Pancreas (tissue), 10 donors: Measurements from ENCODE around the gene RHBDL3. TPM values are rescaled to one million over a fixed set of nuclear protein-coding genes. Genes with fewer than 3 reads are reported as not detected.

Experiments
- ATAC-seq, 4 donors: fragments of 200-7000 bp; cut with Tn5 transposase; one replicate each; pipeline versions ENCODE4 v1.8.0 to v1.9.1; 2020; ENCODE audit warnings: mild to moderate bottlenecking in 4 of 4, moderate library complexity in 4 of 4
- DNase-seq, 6 donors: peaks; one replicate each; pipeline ENCODE4 v3.0.0-alpha.2; 2020
- FAIRE-seq: peaks from 2 replicates; lab custom pipeline; 2012; peaks lifted over from hg19 to GRCh38; lab: Jason Lieb, UNC
- H3K27ac ChIP-seq, 4 donors: fragments of 200-600 bp; sonication (generic); 1 replicate in 3 of 4; 2 replicates in 1 of 4; pipeline versions ENCODE4 v1.5.0 to v1.8.0; 2020
- H3K27me3 ChIP-seq, 4 donors: fragments of 200-600 bp; one replicate each; pipeline ENCODE4 v1.8.0; 2021
- H3K36me3 ChIP-seq, 3 donors: fragments of 200-600 bp; sonication (generic) in 1 of 3; one replicate each; pipeline versions ENCODE4 v1.5.0 to v1.8.0; 2020 to 2021
- H3K4me1 ChIP-seq, 3 donors: fragments of 200-600 bp; one replicate each; pipeline ENCODE4 v1.8.0; 2021
- H3K4me3 ChIP-seq, 4 donors: fragments of 200-600 bp; sonication (generic) in 2 of 4; one replicate each; pipeline versions ENCODE4 v1.5.0 to v1.8.0; 2020 to 2021
- H3K9me3 ChIP-seq, 4 donors: fragments of 200-600 bp; one replicate each; pipeline ENCODE4 v1.8.0; 2021
- WGBS, 2 donors: extraction: QIAGEN DNeasy Blood & Tissue Kit; methylation state at CpG; one replicate each; pipeline ENCODE4 v1.1.7; 2013; 5-methylcytosine and 5-hydroxymethylcytosine counted together
- intact Hi-C, 3 donors: fragments of 100-400 bp; cut with DNase I; formaldehyde crosslinking; loops; one replicate each; pipeline versions ENCODE4 v1.11.1 to v1.14.2; 2022
- polyA plus RNA-seq, 2 donors: library from polyadenylated mRNA; stranded (reverse); fragments of 200-250 nt; gene quantifications; one replicate each; pipeline ENCODE4 v1.2.3, GENCODE V29; 2013
- total RNA-seq, 6 donors: library from RNA; stranded (reverse); fragmentation: NEBNext Ultra II Directional in 4 of 6; extraction: Animal tissue kit (Norgen Biotek cat#: 25700) in 4 of 6; gene quantifications; one replicate each; pipeline versions ENCODE4 v1.2.1 to v1.2.4, GENCODE V29; 2021 to 2023
- TF ChIP-seq, protein P1 (sequence below), 4 donors: fragments of 200-600 bp; sonication (generic) in 3 of 4; IDR thresholded peaks; one replicate each; pipeline versions ENCODE4 v1.5.0 to v1.8.0; 2021; ENCODE audit warnings: antibody characterized with exemption in 4 of 4
- donor health status: healthy with polysubstance abuse.
- donor health status: DM: no; HTN: no; CAD: no; lungs with moderate emphysema.
- donor health status: DM: no; HTN: no; CAD: no.
- donor health status: control.
- donor health status: control.
- donor health status: Bipolar disorder and iron deficiency.
- donor health status: DM: yes; HTN: yes; CAD: no.
- donor health status: DM: no; HTN: no; CAD: no.
- donor health status: DM: no; HTN: no; CAD: no.
- donor health status: DM: yes; HTN: yes; CAD: no.

The RHBDL3 gene
- total and polyA plus RNA-seq, 8 donors = 0.12 to 1.8 (median 0.47) TPM

DNA sequence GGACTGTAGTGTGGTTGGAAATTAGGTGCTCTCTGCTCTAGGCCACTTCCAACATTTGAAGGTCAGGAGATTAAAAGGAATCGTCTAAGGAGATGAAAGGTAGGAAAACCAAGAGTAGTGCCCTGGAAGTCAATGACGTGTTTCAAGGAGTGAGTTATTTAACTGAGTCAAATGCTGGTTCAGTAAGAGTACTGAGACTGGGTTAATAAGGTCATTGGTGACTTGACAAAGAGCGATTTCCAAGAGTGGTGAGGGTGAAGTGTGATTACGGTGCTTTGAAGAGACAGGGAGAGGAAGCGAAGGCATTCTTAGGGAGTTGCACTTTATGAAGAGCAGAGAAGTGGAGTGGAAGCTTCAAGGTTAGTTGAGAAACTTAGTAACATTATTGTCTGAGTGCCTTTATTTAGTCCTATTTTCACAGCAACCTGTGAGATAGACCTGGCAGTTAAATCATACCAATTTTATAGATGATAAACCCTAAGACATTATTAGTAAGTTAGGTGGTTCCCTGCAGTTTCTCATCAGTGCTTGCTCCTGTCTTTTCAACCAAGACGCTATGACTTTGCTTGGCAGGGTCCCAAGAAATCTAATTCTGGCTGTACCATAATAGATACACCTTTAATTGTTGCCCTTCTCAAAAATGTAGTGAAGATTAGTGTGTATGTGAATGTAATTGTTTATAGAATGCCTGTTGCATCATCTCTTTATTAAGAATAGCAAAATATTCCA lies 90.2 kb downstream of the RHBDL3 start:
- Histone ChIP-seq H3K9me3 (no peaks in the 10 kb centered on the region), H3K27ac (no peak overlapping the region), H3K4me3 (peak overlapping the region in 1 of 4 donors; percentile 4), H3K4me1 (peaks cover 19 to 43% (median 22%) of the 10 kb centered on the region in 3 donors), H3K27me3 (no peaks in the 10 kb centered on the region), H3K36me3 (peaks cover 7 to 44% (median 17%) of the 10 kb centered on the region in 3 donors)
- WGBS, 2 donors = 36 to 43% methylated on average over 6 of the region's 6 CpGs
- DNase-seq = no peak
- TF ChIP-seq, protein P1, sequence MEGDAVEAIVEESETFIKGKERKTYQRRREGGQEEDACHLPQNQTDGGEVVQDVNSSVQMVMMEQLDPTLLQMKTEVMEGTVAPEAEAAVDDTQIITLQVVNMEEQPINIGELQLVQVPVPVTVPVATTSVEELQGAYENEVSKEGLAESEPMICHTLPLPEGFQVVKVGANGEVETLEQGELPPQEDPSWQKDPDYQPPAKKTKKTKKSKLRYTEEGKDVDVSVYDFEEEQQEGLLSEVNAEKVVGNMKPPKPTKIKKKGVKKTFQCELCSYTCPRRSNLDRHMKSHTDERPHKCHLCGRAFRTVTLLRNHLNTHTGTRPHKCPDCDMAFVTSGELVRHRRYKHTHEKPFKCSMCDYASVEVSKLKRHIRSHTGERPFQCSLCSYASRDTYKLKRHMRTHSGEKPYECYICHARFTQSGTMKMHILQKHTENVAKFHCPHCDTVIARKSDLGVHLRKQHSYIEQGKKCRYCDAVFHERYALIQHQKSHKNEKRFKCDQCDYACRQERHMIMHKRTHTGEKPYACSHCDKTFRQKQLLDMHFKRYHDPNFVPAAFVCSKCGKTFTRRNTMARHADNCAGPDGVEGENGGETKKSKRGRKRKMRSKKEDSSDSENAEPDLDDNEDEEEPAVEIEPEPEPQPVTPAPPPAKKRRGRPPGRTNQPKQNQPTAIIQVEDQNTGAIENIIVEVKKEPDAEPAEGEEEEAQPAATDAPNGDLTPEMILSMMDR (IDR thresholded peaks at IDR 0.05) = no peak
- FAIRE-seq = no peak
- ATAC-seq = no peak
- intact Hi-C loops = no loop called here

DNA sequence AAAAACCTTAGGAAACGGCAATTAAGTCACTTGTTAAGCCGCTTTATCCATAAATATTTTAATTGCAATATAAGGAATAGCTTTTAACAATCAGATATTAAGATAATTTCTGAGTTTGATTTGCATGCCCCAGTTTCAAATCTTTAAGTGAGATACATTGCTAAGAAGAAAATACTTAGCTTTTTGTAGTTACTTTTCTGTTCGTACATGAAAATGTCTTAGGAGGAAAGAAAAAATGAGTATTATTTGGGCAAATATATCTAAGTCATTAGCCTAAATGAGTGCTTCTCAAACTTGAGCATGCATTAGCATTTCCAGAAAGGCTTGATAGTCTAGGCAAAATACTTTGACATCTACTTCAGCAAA lies 90.7 kb downstream of the RHBDL3 start:
- Histone ChIP-seq H3K27ac (no peak overlapping the region), H3K4me3 (no peak overlapping the region), H3K27me3 (no peaks in the 10 kb centered on the region), H3K4me1 (peaks cover 19 to 43% (median 22%) of the 10 kb centered on the region in 3 donors), H3K9me3 (no peaks in the 10 kb centered on the region), H3K36me3 (peaks cover 7 to 49% (median 22%) of the 10 kb centered on the region in 3 donors)
- ATAC-seq (no peak), FAIRE-seq (no peak), DNase-seq (no peak)
- TF ChIP-seq, protein P1 (IDR thresholded peaks at IDR 0.05) = no peak
- WGBS, 2 donors = 93 to 96% methylated on average over 3 of the region's 3 CpGs
- intact Hi-C loops = no loop called here

DNA sequence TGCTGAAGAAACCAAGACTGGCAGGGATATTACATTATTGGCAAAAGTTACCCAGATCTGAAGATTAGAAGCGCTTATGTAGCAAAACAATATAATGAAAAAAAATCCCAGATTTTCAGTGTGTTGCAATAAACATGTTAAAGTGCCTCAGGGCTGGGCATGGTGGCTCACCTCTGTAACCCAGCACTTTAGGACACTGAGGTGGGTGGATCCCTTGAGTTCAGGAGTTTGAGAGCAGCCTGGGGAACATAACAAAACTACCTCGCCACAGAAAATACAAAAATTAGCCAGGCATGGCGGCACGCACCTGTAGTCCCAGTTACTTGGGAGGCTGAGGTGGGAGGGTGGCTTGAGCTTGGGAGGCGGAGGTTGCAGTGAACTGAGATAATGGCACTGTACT lies 91.1 kb downstream of the RHBDL3 start:
- Histone ChIP-seq H3K4me1 (peaks cover 19 to 39% (median 22%) of the 10 kb centered on the region in 3 donors), H3K4me3 (no peak overlapping the region), H3K27me3 (no peaks in the 10 kb centered on the region), H3K9me3 (no peaks in the 10 kb centered on the region), H3K27ac (no peak overlapping the region), H3K36me3 (peaks cover 7 to 53% (median 22%) of the 10 kb centered on the region in 3 donors)
- DNase-seq = no peak
- 94% methylated on average over 5 of the region's 5 CpGs for WGBS, 2 donors
- no peak for ATAC-seq
- FAIRE-seq = no peak
- intact Hi-C loops = no loop called here
- TF ChIP-seq, protein P1 (IDR thresholded peaks at IDR 0.05) = no peak

DNA sequence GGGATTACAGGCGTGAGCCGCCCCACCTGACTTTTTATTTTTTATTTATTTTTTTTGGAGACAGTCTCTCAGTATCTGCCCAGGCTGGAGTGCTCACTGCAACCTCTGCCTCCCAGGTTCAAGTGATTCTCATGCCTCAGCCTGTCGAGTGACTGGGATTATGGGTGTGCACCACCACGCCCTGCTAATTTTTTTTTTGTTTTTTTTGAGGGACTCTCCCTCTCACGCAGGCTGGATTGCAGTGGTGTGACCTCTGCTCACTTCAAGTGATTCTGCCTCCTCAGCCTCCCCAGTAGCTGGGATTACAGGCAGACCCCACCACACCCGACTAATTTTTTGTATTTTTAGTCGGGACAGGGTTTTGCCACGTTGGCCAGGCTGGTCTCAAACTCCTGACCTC lies 92.0 kb downstream of the RHBDL3 start:
- ATAC-seq (no peak), FAIRE-seq (no peak), DNase-seq (no peak)
- no peaks in the 10 kb centered on the region for H3K27me3 ChIP-seq
- intact Hi-C loops = no loop called here
- no peak overlapping the region for H3K27ac ChIP-seq
- H3K4me3 ChIP-seq = no peak overlapping the region
- H3K4me1 ChIP-seq = peaks cover 16 to 30% (median 19%) of the 10 kb centered on the region in 3 donors
- H3K36me3 ChIP-seq = peaks cover 7 to 62% (median 22%) of the 10 kb centered on the region in 3 donors
- 80 to 85% methylated on average over 8 of the region's 8 CpGs for WGBS, 2 donors
- TF ChIP-seq, protein P1 (IDR thresholded peaks at IDR 0.05) = no peak
- H3K9me3 ChIP-seq = no peaks in the 10 kb centered on the region

DNA sequence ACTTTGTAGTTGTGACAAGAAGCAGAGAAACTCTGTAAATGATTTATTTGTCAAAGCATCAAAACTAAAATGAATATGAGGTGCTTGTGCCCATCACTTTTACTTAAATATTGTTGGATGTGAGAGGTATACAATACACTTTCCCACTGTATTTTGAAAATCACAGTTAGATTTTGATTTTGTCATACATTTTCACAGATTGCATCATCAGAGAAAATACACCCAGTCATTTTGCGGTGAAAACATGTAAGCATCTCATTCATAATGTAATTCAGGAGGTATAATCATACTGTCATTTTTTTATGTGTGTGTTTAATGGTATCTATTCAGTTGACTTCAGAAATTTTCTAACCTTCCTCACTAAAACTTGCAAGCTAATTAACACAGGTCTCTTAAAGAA lies 95.6 kb downstream of the RHBDL3 start:
- no peak for DNase-seq
- Histone ChIP-seq H3K36me3 (peaks cover 7 to 98% (median 42%) of the 10 kb centered on the region in 3 donors), H3K27me3 (no peaks in the 10 kb centered on the region), H3K27ac (no peak overlapping the region), H3K9me3 (no peaks in the 10 kb centered on the region), H3K4me3 (no peak overlapping the region), H3K4me1 (peaks cover 0 to 3% (median under 1%) of the 10 kb centered on the region in 3 donors)
- no peak for ATAC-seq
- intact Hi-C loops = loop anchor here in 1 of 3 donors (5.0 kb wide), 1 partner anchor 86 kb away; no protein-coding TSS in a partner anchor
- FAIRE-seq = no peak
- WGBS, 2 donors = 86 to 93% methylated on average over 1 of the region's 1 CpG
- TF ChIP-seq, protein P1 (IDR thresholded peaks at IDR 0.05) = no peak
